Measurements from ENCODE around the gene PSMB5. TPM values are rescaled to one million over a fixed set of nuclear protein-coding genes. Genes with fewer than 3 reads are reported as not detected.
A peak's percentile ranks its signal among the peaks of the same experiment; 100 is the strongest.

The PSMB5 gene
- total RNA-seq, 1 donor from 2014 or later, result 239 TPM

DNA sequence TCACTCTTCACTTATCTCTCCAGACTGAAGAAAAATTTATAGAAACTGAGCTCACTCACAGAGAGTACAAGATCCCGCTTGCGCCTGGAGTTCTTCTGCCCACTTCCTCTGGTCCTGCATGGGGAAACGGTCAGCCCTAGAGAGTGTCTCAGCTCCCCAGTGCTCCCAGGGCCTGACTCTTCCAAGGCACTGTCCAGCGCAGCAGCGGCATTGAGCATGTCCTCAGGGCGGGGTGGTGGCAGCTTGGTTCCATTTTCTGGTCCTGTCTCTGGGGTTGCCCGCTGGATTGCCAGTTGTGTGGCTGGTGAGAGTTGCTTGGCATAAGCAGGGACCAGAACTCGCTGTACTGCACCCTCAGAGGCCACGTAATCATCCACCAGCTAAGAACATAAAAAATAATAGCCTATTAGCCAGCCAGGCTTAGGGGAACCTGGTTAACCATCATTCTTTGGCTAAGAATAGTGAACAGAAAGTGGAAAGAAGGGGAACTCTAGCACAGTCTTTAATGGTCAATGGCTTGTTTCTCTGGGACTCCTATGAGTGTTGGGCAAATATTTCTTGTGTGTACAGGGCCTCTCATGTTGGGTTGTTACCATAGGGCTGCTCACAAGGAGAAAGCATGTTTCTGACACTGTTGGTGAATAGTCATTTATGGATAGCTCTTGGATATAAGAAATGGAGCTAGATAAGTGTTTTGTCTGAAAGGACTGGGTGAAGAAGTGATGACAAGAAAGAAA, 38.6 kb downstream of the PSMB5 start:
- H3K27ac Mint-ChIP-seq (ENCODE audit: unreplicated experiment), result peak overlapping the region; percentile 12
- no peaks in the 10 kb centered on the region for H3K9me3 Mint-ChIP-seq (ENCODE audit: unreplicated experiment)
- no peaks in the 10 kb centered on the region for H3K27me3 ChIP-seq (ENCODE audit: insufficient read depth, low read length)
- H3K4me1 ChIP-seq (ENCODE audit: insufficient read depth, low read length), result peaks cover 5% of the 10 kb centered on the region
- H3K4me3 Mint-ChIP-seq (ENCODE audit: unreplicated experiment), result peak overlapping the region; percentile 21
- H3K9me3 ChIP-seq (ENCODE audit: insufficient read depth, low read depth, low read length), result no peaks in the 10 kb centered on the region
- H3K4me1 Mint-ChIP-seq (ENCODE audit: low read depth, unreplicated experiment), result peaks cover 8% of the 10 kb centered on the region
- H3K4me2 ChIP-seq (ENCODE audit: low read length), result no peak overlapping the region
- no peaks in the 10 kb centered on the region for H3K27me3 Mint-ChIP-seq (ENCODE audit: low read depth, unreplicated experiment)
- FAIRE-seq (no peak), DNase-seq (ENCODE audit: low read depth) (no peak)
- H4K20me1 ChIP-seq (ENCODE audit: insufficient read depth, low read length), result no peaks in the 10 kb centered on the region
- no peak overlapping the region for H3K9ac ChIP-seq (ENCODE audit: low read length)
- H3K79me2 ChIP-seq (ENCODE audit: insufficient read depth, low read length), result no peaks in the 10 kb centered on the region
- H3K36me3 ChIP-seq (ENCODE audit: insufficient read depth, low read length), result no peaks in the 10 kb centered on the region
- TF ChIP-seq, protein P1, sequence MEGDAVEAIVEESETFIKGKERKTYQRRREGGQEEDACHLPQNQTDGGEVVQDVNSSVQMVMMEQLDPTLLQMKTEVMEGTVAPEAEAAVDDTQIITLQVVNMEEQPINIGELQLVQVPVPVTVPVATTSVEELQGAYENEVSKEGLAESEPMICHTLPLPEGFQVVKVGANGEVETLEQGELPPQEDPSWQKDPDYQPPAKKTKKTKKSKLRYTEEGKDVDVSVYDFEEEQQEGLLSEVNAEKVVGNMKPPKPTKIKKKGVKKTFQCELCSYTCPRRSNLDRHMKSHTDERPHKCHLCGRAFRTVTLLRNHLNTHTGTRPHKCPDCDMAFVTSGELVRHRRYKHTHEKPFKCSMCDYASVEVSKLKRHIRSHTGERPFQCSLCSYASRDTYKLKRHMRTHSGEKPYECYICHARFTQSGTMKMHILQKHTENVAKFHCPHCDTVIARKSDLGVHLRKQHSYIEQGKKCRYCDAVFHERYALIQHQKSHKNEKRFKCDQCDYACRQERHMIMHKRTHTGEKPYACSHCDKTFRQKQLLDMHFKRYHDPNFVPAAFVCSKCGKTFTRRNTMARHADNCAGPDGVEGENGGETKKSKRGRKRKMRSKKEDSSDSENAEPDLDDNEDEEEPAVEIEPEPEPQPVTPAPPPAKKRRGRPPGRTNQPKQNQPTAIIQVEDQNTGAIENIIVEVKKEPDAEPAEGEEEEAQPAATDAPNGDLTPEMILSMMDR (IDR thresholded peaks at IDR 0.05; ENCODE audit: insufficient read depth, low read depth, low read length), result no peak
- no peak for TF ChIP-seq EZH2 (IDR thresholded peaks at IDR 0.05; ENCODE audit: insufficient read depth, low read length)
- H3K36me3 Mint-ChIP-seq (ENCODE audit: low read depth, unreplicated experiment), result no peaks in the 10 kb centered on the region
- H2AFZ ChIP-seq (ENCODE audit: low read depth, low read length), result no peak overlapping the region
- H3K27ac ChIP-seq (ENCODE audit: low read depth, low read length), result no peak overlapping the region
- no peak overlapping the region for H3K4me3 ChIP-seq (ENCODE audit: insufficient read depth, low read depth, low read length)

DNA sequence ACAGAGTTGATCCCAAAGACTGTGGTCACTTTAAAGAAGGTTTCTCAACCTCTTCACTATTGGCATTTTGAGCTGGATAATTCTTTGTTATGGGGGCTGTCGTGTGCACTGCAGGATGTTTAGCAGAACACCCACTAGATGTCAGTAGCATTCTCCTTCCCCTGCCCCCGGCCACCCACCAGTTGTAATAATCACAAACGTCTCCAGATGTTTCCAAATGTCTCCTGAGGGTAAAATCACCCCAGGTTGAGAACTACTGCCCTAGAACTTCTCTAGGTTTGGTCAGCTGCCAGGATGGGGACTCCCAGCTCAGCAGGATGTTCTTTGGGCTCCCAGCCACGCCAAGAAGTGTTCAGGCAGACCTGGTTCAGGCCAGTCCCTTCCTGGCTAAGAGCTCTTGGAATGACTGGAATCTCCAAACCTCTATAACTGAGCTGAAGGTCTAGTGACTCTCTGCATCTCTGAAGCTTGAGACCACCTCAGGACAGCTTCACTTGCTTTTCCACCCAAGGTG, 39.9 kb downstream of the PSMB5 start:
- peak overlapping the region; percentile 27 for H3K4me2 ChIP-seq (ENCODE audit: low read length)
- no peak overlapping the region for H3K4me3 ChIP-seq (ENCODE audit: insufficient read depth, low read depth, low read length)
- Mint-ChIP-seq H3K9me3 (ENCODE audit: unreplicated experiment) (no peaks in the 10 kb centered on the region), H3K27me3 (ENCODE audit: low read depth, unreplicated experiment) (no peaks in the 10 kb centered on the region), H3K36me3 (ENCODE audit: low read depth, unreplicated experiment) (no peaks in the 10 kb centered on the region), H3K4me1 (ENCODE audit: low read depth, unreplicated experiment) (peaks cover 8% of the 10 kb centered on the region), H3K27ac (ENCODE audit: unreplicated experiment) (no peak overlapping the region), H3K4me3 (ENCODE audit: unreplicated experiment) (no peak overlapping the region)
- no peak for DNase-seq (ENCODE audit: low read depth)
- no peaks in the 10 kb centered on the region for H3K79me2 ChIP-seq (ENCODE audit: insufficient read depth, low read length)
- H3K36me3 ChIP-seq (ENCODE audit: insufficient read depth, low read length), result no peaks in the 10 kb centered on the region
- no peaks in the 10 kb centered on the region for H3K9me3 ChIP-seq (ENCODE audit: insufficient read depth, low read depth, low read length)
- no peaks in the 10 kb centered on the region for H4K20me1 ChIP-seq (ENCODE audit: insufficient read depth, low read length)
- TF ChIP-seq, protein P1 (IDR thresholded peaks at IDR 0.05; ENCODE audit: insufficient read depth, low read depth, low read length), result peak; percentile 63
- TF ChIP-seq EZH2 (IDR thresholded peaks at IDR 0.05; ENCODE audit: insufficient read depth, low read length), result no peak
- H2AFZ ChIP-seq (ENCODE audit: low read depth, low read length), result peak overlapping the region; percentile 20
- H3K27ac ChIP-seq (ENCODE audit: low read depth, low read length), result no peak overlapping the region
- H3K9ac ChIP-seq (ENCODE audit: low read length), result peak overlapping the region; percentile 26
- peaks cover 5% of the 10 kb centered on the region for H3K4me1 ChIP-seq (ENCODE audit: insufficient read depth, low read length)
- no peaks in the 10 kb centered on the region for H3K27me3 ChIP-seq (ENCODE audit: insufficient read depth, low read length)
- no peak for FAIRE-seq

DNA sequence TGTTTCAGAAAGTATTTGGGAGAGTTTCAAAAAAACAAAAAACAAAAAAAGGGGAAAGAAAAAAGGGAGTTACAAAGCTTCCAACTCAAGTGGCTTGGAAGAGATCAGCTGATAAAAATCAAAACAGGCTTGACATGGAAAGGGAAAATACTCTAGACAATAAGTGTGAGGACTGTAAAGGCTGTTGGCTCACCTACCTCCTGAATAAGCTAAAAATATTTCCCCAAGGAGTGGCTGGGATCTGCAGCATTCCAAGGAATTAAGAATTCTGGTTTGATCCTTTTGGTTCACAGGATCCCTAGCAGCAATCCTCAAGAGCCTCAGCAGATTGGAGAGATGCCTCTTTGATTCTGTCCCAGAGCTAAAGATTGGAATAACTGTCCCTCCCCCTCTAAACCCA, 41.2 kb downstream of the PSMB5 start:
- H3K4me1 ChIP-seq (ENCODE audit: insufficient read depth, low read length), result peaks cover 5% of the 10 kb centered on the region
- H3K9me3 Mint-ChIP-seq (ENCODE audit: unreplicated experiment), result no peaks in the 10 kb centered on the region
- no peaks in the 10 kb centered on the region for H3K36me3 ChIP-seq (ENCODE audit: insufficient read depth, low read length)
- TF ChIP-seq, protein P1 (IDR thresholded peaks at IDR 0.05; ENCODE audit: insufficient read depth, low read depth, low read length), result no peak
- no peak for TF ChIP-seq EZH2 (IDR thresholded peaks at IDR 0.05; ENCODE audit: insufficient read depth, low read length)
- no peaks in the 10 kb centered on the region for H4K20me1 ChIP-seq (ENCODE audit: insufficient read depth, low read length)
- H3K79me2 ChIP-seq (ENCODE audit: insufficient read depth, low read length), result no peaks in the 10 kb centered on the region
- H3K36me3 Mint-ChIP-seq (ENCODE audit: low read depth, unreplicated experiment), result no peaks in the 10 kb centered on the region
- H3K4me3 Mint-ChIP-seq (ENCODE audit: unreplicated experiment), result no peak overlapping the region
- H3K4me2 ChIP-seq (ENCODE audit: low read length), result no peak overlapping the region
- H2AFZ ChIP-seq (ENCODE audit: low read depth, low read length), result no peak overlapping the region
- H3K27me3 Mint-ChIP-seq (ENCODE audit: low read depth, unreplicated experiment), result no peaks in the 10 kb centered on the region
- no peaks in the 10 kb centered on the region for H3K27me3 ChIP-seq (ENCODE audit: insufficient read depth, low read length)
- H3K4me3 ChIP-seq (ENCODE audit: insufficient read depth, low read depth, low read length), result no peak overlapping the region
- FAIRE-seq (no peak), DNase-seq (ENCODE audit: low read depth) (no peak)
- H3K27ac Mint-ChIP-seq (ENCODE audit: unreplicated experiment), result no peak overlapping the region
- no peaks in the 10 kb centered on the region for H3K9me3 ChIP-seq (ENCODE audit: insufficient read depth, low read depth, low read length)
- H3K4me1 Mint-ChIP-seq (ENCODE audit: low read depth, unreplicated experiment), result peaks cover 8% of the 10 kb centered on the region
- H3K9ac ChIP-seq (ENCODE audit: low read length), result no peak overlapping the region
- no peak overlapping the region for H3K27ac ChIP-seq (ENCODE audit: low read depth, low read length)
